Stimulated activated CD8-positive, alpha-beta memory T cell treated with anti-CD3 and anti-CD28 coated beads, Interleukin-7, amount 100 ng/mL, for 1 hour (primary cell): ENCODE measurements around the gene SAP130.
"Not testable (repeated sequence)": the region's sequence is repeated elsewhere in the genome, so short reads cannot be mapped to it uniquely, and the experiment has no call there.

Experiments
- DNase-seq, 2 donors: peaks; one replicate each; pipeline ENCODE4 v3.0.0-alpha.2; 2020; ENCODE audit warnings: low read depth in 2 of 2

Gene SAP130

GRCh38 chr2:127953128-127953718, 74.6 kb downstream of the SAP130 start:
- no peak for DNase-seq

- no peak for DNase-seq
Measured at GRCh38 chr2:127951026-127951425, 76.8 kb downstream of the SAP130 start.

GRCh38 chr2:127950264-127950663, 77.6 kb downstream of the SAP130 start:
- DNase-seq, result no peak

GRCh38 chr2:127945281-127945680, 82.6 kb downstream of the SAP130 start:
- DNase-seq, result no peak

GRCh38 chr2:127943186-127943585, 84.7 kb downstream of the SAP130 start:
- DNase-seq, result no peak

GRCh38 chr2:127942002-127942401, 85.9 kb downstream of the SAP130 start:
- no peak for DNase-seq

GRCh38 chr2:127941461-127941860, 86.4 kb downstream of the SAP130 start:
- DNase-seq, result no peak

GRCh38 chr2:127940641-127941040, 87.2 kb downstream of the SAP130 start:
- DNase-seq, result no peak

GRCh38 chr2:127935337-127935736, 92.5 kb downstream of the SAP130 start:
- DNase-seq, result no peak

GRCh38 chr2:127932199-127932876, 95.5 kb downstream of the SAP130 start:
- DNase-seq, result no peak

- no peak for DNase-seq
Measured at GRCh38 chr2:127929449-127929848, 98.4 kb downstream of the SAP130 start.

- DNase-seq, result no peak
Measured at GRCh38 chr2:127927384-127927783, 100.5 kb downstream of the SAP130 start.

GRCh38 chr2:127917916-127918315, 109.9 kb downstream of the SAP130 start:
- DNase-seq, result no peak

- no peak for DNase-seq
Measured at GRCh38 chr2:127913808-127914457, 113.9 kb downstream of the SAP130 start.

- DNase-seq, result no peak
Measured at GRCh38 chr2:127911737-127912136, 116.1 kb downstream of the SAP130 start.

GRCh38 chr2:127910415-127910814, 117.4 kb downstream of the SAP130 start:
- DNase-seq, result no peak

- DNase-seq, result no peak
Measured at GRCh38 chr2:127909019-127909418, 118.8 kb downstream of the SAP130 start.

GRCh38 chr2:127907733-127908400, 120.0 kb downstream of the SAP130 start:
- not testable (repeated sequence) for DNase-seq

GRCh38 chr2:127906206-127906926, 121.5 kb downstream of the SAP130 start:
- no peak for DNase-seq

GRCh38 chr2:127901339-127902056, 126.4 kb downstream of the SAP130 start:
- DNase-seq, result no peak

GRCh38 chr2:127897531-127898211, 130.2 kb downstream of the SAP130 start:
- no peak for DNase-seq
